ENCODE measurements around the gene COL1A1.

COL1A1 gene

GRCh38 chr17:50149417-50150353, 51.7 kb downstream of the COL1A1 start:
- peak in 2 of 3 donors; percentile 60 to 72 for DNase-seq

GRCh38 chr17:50149091-50149416, 52.4 kb downstream of the COL1A1 start:
- Histone ChIP-seq H3K27me3 (replicated peaks in 2 of 5; ENCODE audit: control insufficient read depth in 4 of 5, insufficient read depth in 5 of 5, low read length in 4 of 5) (no peaks in the 10 kb centered on the region), H3K27ac (ENCODE audit: insufficient read depth in 1 of 2, low read depth in 1 of 2, low read length in 2 of 2, poor library complexity in 1 of 2, severe bottlenecking in 2 of 2) (peak overlapping the region in 1 of 2 experiments; percentile 66), H3K4me3 (ENCODE audit: control insufficient read depth in 1 of 7, extremely low read depth in 1 of 7, insufficient read depth in 4 of 7, low read depth in 2 of 7, low read length in 6 of 7) (peak overlapping the region; percentile 72 to 88 (median 82)), H3K4me1 (ENCODE audit: control extremely low read depth in 1 of 4, control insufficient read depth in 4 of 4, insufficient read depth in 4 of 4, low read length in 3 of 4) (peaks cover 4 to 82% (median 75%) of the 10 kb centered on the region in 4 experiments), H3K9me3 (ENCODE audit: control extremely low read depth in 1 of 5, control insufficient read depth in 4 of 5, insufficient read depth in 2 of 5, low read depth in 1 of 5, low read length in 4 of 5) (no peaks in the 10 kb centered on the region), H3K36me3 (ENCODE audit: control insufficient read depth in 4 of 4, insufficient read depth in 4 of 4, low read length in 3 of 4) (peaks cover 2 to 28% (median 12%) of the 10 kb centered on the region in 4 experiments)
- ChIA-PET POLR2A (interaction anchor here (1.0 to 2.7 kb wide), 2 partner anchors 9 to 12 kb away, joined by 3 to 13 read pairs; no protein-coding TSS in a partner anchor), CTCF (interaction anchor here (1.2 to 6.5 kb wide), 8 partner anchors 9 to 54 kb away, joined by 3 to 82 read pairs (median 4); partner anchors contain the start of gene PDK2)
- DNase-seq: no peak
- WGBS (ENCODE audit: insufficient coverage): 0% methylated on average over 25 of the region's 30 CpGs

More at GRCh38 chr17:50149417-50150353, 51.7 kb downstream of the COL1A1 start:
- H3K4me1 ChIP-seq (ENCODE audit: control extremely low read depth in 1 of 4, control insufficient read depth in 4 of 4, insufficient read depth in 4 of 4, low read length in 3 of 4): peaks cover 4 to 84% (median 78%) of the 10 kb centered on the region in 4 experiments
- H3K36me3 ChIP-seq (ENCODE audit: control insufficient read depth in 4 of 4, insufficient read depth in 4 of 4, low read length in 3 of 4): peaks cover 0 to 22% (median 6%) of the 10 kb centered on the region in 4 experiments
- POLR2A ChIA-PET: interaction anchor here (0.6 to 2.7 kb wide), 3 partner anchors 10 to 149 kb away, joined by 3 to 13 read pairs (median 4); no protein-coding TSS in a partner anchor
- no peaks in the 10 kb centered on the region for H3K9me3 ChIP-seq (ENCODE audit: control extremely low read depth in 1 of 5, control insufficient read depth in 4 of 5, insufficient read depth in 2 of 5, low read depth in 1 of 5, low read length in 4 of 5)
- under 1% methylated on average over 114 of the region's 123 CpGs for WGBS (ENCODE audit: insufficient coverage)
- H3K27me3 ChIP-seq (replicated peaks in 2 of 5; ENCODE audit: control insufficient read depth in 4 of 5, insufficient read depth in 5 of 5, low read length in 4 of 5): no peaks in the 10 kb centered on the region
- H3K27ac ChIP-seq (ENCODE audit: insufficient read depth in 1 of 2, low read depth in 1 of 2, low read length in 2 of 2, poor library complexity in 1 of 2, severe bottlenecking in 2 of 2): peak overlapping the region in 1 of 2 experiments; percentile 79
- CTCF ChIA-PET: interaction anchor here (1.2 to 6.5 kb wide), 4 partner anchors 9 to 55 kb away, joined by 3 to 82 read pairs (median 26); partner anchors contain the start of gene PDK2
- H3K4me3 ChIP-seq (ENCODE audit: control insufficient read depth in 1 of 7, extremely low read depth in 1 of 7, insufficient read depth in 4 of 7, low read depth in 2 of 7, low read length in 6 of 7): peak overlapping the region; percentile 72 to 88 (median 82)

DNA sequence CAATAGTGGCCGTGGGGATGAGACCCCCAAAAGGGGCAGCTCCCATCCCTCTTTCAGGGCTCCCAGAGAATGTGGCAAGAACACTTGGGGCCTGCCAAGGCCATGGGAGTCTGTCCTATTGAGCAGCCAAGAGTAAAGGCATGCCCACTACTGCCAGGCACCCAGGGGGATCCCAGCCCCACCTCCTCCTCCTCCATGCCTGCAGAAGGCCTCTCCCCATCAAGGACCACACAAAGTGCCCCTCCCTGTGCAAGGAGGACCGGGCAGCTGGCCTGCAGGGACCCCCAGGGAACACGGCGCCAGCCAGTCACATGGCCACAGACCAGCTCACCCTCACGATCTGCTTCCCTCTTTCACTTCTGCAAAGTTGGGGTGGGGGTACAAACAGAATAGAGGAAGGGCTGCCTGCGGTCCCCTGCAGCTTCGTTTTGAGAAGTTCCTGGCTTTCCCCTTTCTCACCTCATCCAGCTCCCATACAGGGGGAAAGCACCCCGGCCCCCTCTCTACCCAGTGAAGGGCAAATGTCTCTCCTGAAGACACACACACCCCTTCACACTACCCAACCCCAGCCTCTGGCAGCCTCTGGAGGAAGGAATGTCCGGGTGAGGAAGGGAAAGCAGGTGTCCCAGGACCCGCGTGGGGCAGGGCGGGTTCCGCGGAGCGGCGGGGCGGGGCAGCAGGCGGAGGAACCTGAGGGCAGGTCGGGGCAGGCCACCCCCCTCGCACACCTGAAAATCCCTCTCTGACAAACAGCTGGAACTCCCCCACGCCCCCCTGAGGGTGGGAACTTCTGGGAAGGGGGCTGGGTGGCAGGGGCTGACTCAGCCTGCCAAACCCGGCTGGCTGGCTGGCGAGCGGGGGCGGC, 53.0 kb downstream of the COL1A1 start:
- Histone ChIP-seq H3K4me1 (ENCODE audit: control extremely low read depth in 1 of 4, control insufficient read depth in 4 of 4, insufficient read depth in 4 of 4, low read length in 3 of 4) (peaks cover 4 to 76% (median 69%) of the 10 kb centered on the region in 4 experiments), H3K27ac (ENCODE audit: insufficient read depth in 1 of 2, low read depth in 1 of 2, low read length in 2 of 2, poor library complexity in 1 of 2, severe bottlenecking in 2 of 2) (peak overlapping the region in 1 of 2 experiments; percentile 66), H3K27me3 (replicated peaks in 2 of 5; ENCODE audit: control insufficient read depth in 4 of 5, insufficient read depth in 5 of 5, low read length in 4 of 5) (no peaks in the 10 kb centered on the region), H3K4me3 (ENCODE audit: control insufficient read depth in 1 of 7, extremely low read depth in 1 of 7, insufficient read depth in 4 of 7, low read depth in 2 of 7, low read length in 6 of 7) (peak overlapping the region; percentile 48 to 88 (median 82)), H3K9me3 (ENCODE audit: control extremely low read depth in 1 of 5, control insufficient read depth in 4 of 5, insufficient read depth in 2 of 5, low read depth in 1 of 5, low read length in 4 of 5) (no peaks in the 10 kb centered on the region), H3K36me3 (ENCODE audit: control insufficient read depth in 4 of 4, insufficient read depth in 4 of 4, low read length in 3 of 4) (peaks cover 2 to 34% (median 18%) of the 10 kb centered on the region in 4 experiments)
- CTCF ChIA-PET: interaction anchor here (0.7 to 6.5 kb wide), 10 partner anchors 9 to 119 kb away, joined by 3 to 49 read pairs (median 5); no protein-coding TSS in a partner anchor
- peak; percentile 72 to 92 (median 90) for DNase-seq
- WGBS (ENCODE audit: insufficient coverage): 0% methylated on average over 4 of the region's 25 CpGs
- POLR2A ChIA-PET: interaction anchor here (0.8 to 2.7 kb wide), 3 partner anchors 9 to 18 kb away, joined by 3 to 13 read pairs (median 4); no protein-coding TSS in a partner anchor

DNA sequence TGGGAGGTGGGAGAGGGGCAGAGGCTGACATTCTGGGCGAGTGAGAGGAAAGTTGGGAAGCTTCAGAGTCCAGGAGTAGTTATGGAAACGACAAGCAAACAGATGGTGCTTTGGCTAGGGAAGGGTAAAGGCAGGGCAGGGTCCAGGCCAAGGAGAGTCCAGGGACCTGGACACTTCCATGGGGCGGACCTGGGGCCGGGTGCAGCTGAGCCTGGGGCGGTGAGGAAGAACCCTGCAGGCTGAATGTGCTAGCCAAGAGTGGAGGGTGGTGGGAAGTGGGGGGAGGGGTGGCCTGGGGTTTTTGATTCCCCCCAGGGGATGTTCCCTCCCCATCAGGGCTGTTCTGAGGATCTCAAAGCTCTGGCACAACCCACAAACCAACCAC, 53.6 kb downstream of the COL1A1 start:
- H3K9me3 ChIP-seq (ENCODE audit: control extremely low read depth in 1 of 5, control insufficient read depth in 4 of 5, insufficient read depth in 2 of 5, low read depth in 1 of 5, low read length in 4 of 5): no peaks in the 10 kb centered on the region
- POLR2A ChIA-PET: interaction anchor here (0.8 to 2.7 kb wide), 3 partner anchors 8 to 17 kb away, joined by 3 to 13 read pairs (median 4); no protein-coding TSS in a partner anchor
- CTCF ChIA-PET: interaction anchor here (0.7 to 6.5 kb wide), 11 partner anchors 8 to 119 kb away, joined by 3 to 49 read pairs (median 5); no protein-coding TSS in a partner anchor
- H3K27me3 ChIP-seq (replicated peaks in 2 of 5; ENCODE audit: control insufficient read depth in 4 of 5, insufficient read depth in 5 of 5, low read length in 4 of 5): no peaks in the 10 kb centered on the region
- peaks cover 2 to 40% (median 22%) of the 10 kb centered on the region in 4 experiments for H3K36me3 ChIP-seq (ENCODE audit: control insufficient read depth in 4 of 4, insufficient read depth in 4 of 4, low read length in 3 of 4)
- H3K4me1 ChIP-seq (ENCODE audit: control extremely low read depth in 1 of 4, control insufficient read depth in 4 of 4, insufficient read depth in 4 of 4, low read length in 3 of 4): peaks cover 4 to 74% (median 70%) of the 10 kb centered on the region in 4 experiments
- DNase-seq: no peak
- 14% methylated on average over 2 of the region's 5 CpGs for WGBS (ENCODE audit: insufficient coverage)
- peak overlapping the region in 6 of 7 experiments; percentile 67 to 88 (median 84) for H3K4me3 ChIP-seq (ENCODE audit: control insufficient read depth in 1 of 7, extremely low read depth in 1 of 7, insufficient read depth in 4 of 7, low read depth in 2 of 7, low read length in 6 of 7)
- peak overlapping the region in 1 of 2 experiments; percentile 66 for H3K27ac ChIP-seq (ENCODE audit: insufficient read depth in 1 of 2, low read depth in 1 of 2, low read length in 2 of 2, poor library complexity in 1 of 2, severe bottlenecking in 2 of 2)

GRCh38 chr17:50146927-50147665, 54.3 kb downstream of the COL1A1 start:
- WGBS (ENCODE audit: insufficient coverage): 52% methylated on average over 11 of the region's 15 CpGs
- Histone ChIP-seq H3K9me3 (ENCODE audit: control extremely low read depth in 1 of 5, control insufficient read depth in 4 of 5, insufficient read depth in 2 of 5, low read depth in 1 of 5, low read length in 4 of 5) (no peaks in the 10 kb centered on the region), H3K4me1 (ENCODE audit: control extremely low read depth in 1 of 4, control insufficient read depth in 4 of 4, insufficient read depth in 4 of 4, low read length in 3 of 4) (peaks cover 4 to 74% (median 70%) of the 10 kb centered on the region in 4 experiments), H3K4me3 (ENCODE audit: control insufficient read depth in 1 of 7, extremely low read depth in 1 of 7, insufficient read depth in 4 of 7, low read depth in 2 of 7, low read length in 6 of 7) (peak overlapping the region in 6 of 7 experiments; percentile 67 to 88 (median 84)), H3K27ac (ENCODE audit: insufficient read depth in 1 of 2, low read depth in 1 of 2, low read length in 2 of 2, poor library complexity in 1 of 2, severe bottlenecking in 2 of 2) (peak overlapping the region in 1 of 2 experiments; percentile 66), H3K27me3 (replicated peaks in 2 of 5; ENCODE audit: control insufficient read depth in 4 of 5, insufficient read depth in 5 of 5, low read length in 4 of 5) (no peaks in the 10 kb centered on the region), H3K36me3 (ENCODE audit: control insufficient read depth in 4 of 4, insufficient read depth in 4 of 4, low read length in 3 of 4) (peaks cover 2 to 48% (median 29%) of the 10 kb centered on the region in 4 experiments)
- DNase-seq: no peak
- CTCF ChIA-PET: interaction anchor here (0.6 to 6.5 kb wide), 11 partner anchors 8 to 45 kb away, joined by 3 to 49 read pairs (median 5); no protein-coding TSS in a partner anchor
- POLR2A ChIA-PET: no interaction called here

Measured in common myeloid progenitor, CD34-positive (primary cell).